GM12878 (cell line): Measurements from ENCODE around the gene ZNF213. TPM values are rescaled to one million over a fixed set of nuclear protein-coding genes. Genes with fewer than 3 reads are reported as not detected.

Experiments
- ATAC-seq: fragments of 200-7000 bp; cut with Tn5 transposase; 3 replicates; pipeline ENCODE4 v1.9.1; 2020; ENCODE audit warnings: mild to moderate bottlenecking, moderate library complexity
- BruUV-seq: library from RNA; stranded (reverse); fragments of 400-500 nt; replicated peaks from 2 replicates; lab custom pipeline; 2021; lab: Mats Ljungman, UMichigan
- CTCF ChIA-PET: fragments of 300-600 bp; sonication (Branson Sonifier 250); formaldehyde crosslinking; extraction: SDS; loops from one replicate; lab custom pipeline; 2021; ENCODE audit warnings: inconsistent platforms; lab: Yijun Ruan, JAX
- POLR2A ChIA-PET: fragments of 350-600 bp; formaldehyde crosslinking; extraction: SDS; loops from one replicate; lab custom pipeline; 2021; ENCODE audit warnings: inconsistent platforms; lab: Charles Lee
- RAD21 ChIA-PET: fragments of 300-600 bp; sonication (Branson Sonifier 250); formaldehyde crosslinking; loops from one replicate; lab custom pipeline; 2023; ENCODE audit warnings: antibody characterized with exemption; ENCODE audit not compliant: unreplicated experiment; lab: Charles Lee
- SMC1A ChIA-PET: fragments of 300-600 bp; sonication (Branson Sonifier 250); formaldehyde crosslinking; loops from one replicate; lab custom pipeline; 2023; ENCODE audit not compliant: unreplicated experiment, uncharacterized antibody; lab: Charles Lee
- DNase-seq: peaks from one replicate; pipeline ENCODE4 v3.0.0-alpha.2; 2011; ENCODE audit warnings: low read depth, low spot score
- FAIRE-seq: peaks from 3 replicates; lab custom pipeline; 2011; peaks lifted over from hg19 to GRCh38; lab: Jason Lieb, UNC
- H2AFZ ChIP-seq: 2 replicates; pipeline ENCODE4 v1.6.0; 2011; ENCODE audit warnings: low read depth, low read length, control low read depth; ENCODE audit not compliant: control insufficient read depth
- H3K27ac ChIP-seq: 2 replicates; pipeline ENCODE4 v1.5.1; 2011; ENCODE audit warnings: control low read depth; ENCODE audit not compliant: control insufficient read depth, insufficient read depth
- H3K27me3 ChIP-seq, 2 experiments: replicated peaks in 1 of 2; 2 replicates each; pipeline versions ENCODE4 v1.6.0 to v1.6.1; 2011; ENCODE audit warnings: low read length in 1 of 2; ENCODE audit not compliant: control insufficient read depth in 2 of 2, insufficient read depth in 2 of 2
- H3K36me3 ChIP-seq, 2 experiments: 2 replicates each; pipeline ENCODE4 v1.5.1; 2011; ENCODE audit warnings: low read length in 1 of 2; ENCODE audit not compliant: control insufficient read depth in 2 of 2, insufficient read depth in 2 of 2
- H3K4me1 ChIP-seq: 2 replicates; pipeline ENCODE4 v1.6.1; 2011; ENCODE audit warnings: mild to moderate bottlenecking, low read length, moderate library complexity, mixed read lengths; ENCODE audit not compliant: control insufficient read depth, insufficient read depth
- H3K4me2 ChIP-seq: 2 replicates; pipeline ENCODE4 v1.6.0; 2011; ENCODE audit warnings: control low read depth; ENCODE audit not compliant: control insufficient read depth, insufficient read depth
- H3K4me3 ChIP-seq: fragments of 200-600 bp; sonication (generic); 2 replicates; pipeline ENCODE4 v1.5.1; 2016
- H3K79me2 ChIP-seq: 2 replicates; pipeline ENCODE4 v1.6.0; 2011; ENCODE audit warnings: low read length; ENCODE audit not compliant: control insufficient read depth, insufficient read depth
- H3K9ac ChIP-seq: 2 replicates; pipeline ENCODE4 v1.8.0; 2011; ENCODE audit warnings: low read length, control low read depth, mixed read lengths; ENCODE audit not compliant: control insufficient read depth, insufficient read depth
- H3K9me3 ChIP-seq: replicated peaks from 3 replicates; pipeline ENCODE4 v1.5.1; 2011; ENCODE audit warnings: mild to moderate bottlenecking, low read length; ENCODE audit not compliant: control insufficient read depth, insufficient read depth
- H4K20me1 ChIP-seq: 2 replicates; pipeline ENCODE4 v1.6.0; 2011; ENCODE audit not compliant: control insufficient read depth, insufficient read depth
- CEBPB ChIP-seq, 2 experiments: fragments of 150-350 bp in 1 of 2; IDR thresholded peaks; 2 replicates each; pipeline ENCODE4 v1.6.1; 2012 to 2014; ENCODE audit warnings: low read depth in 2 of 2, low read length in 2 of 2, borderline replicate concordance in 1 of 2, inconsistent platforms in 1 of 2
- GABPA ChIP-seq: IDR thresholded peaks from 2 replicates; pipeline ENCODE4 v1.6.1; 2014; ENCODE audit warnings: antibody characterized with exemption, low read depth, mild to moderate bottlenecking, inconsistent platforms
- GATAD2B ChIP-seq: fragments of 450-650 bp; conservative IDR thresholded peaks from 2 replicates; pipeline ENCODE4 v1.6.1; 2017; ENCODE audit warnings: low read depth, mild to moderate bottlenecking, moderate library complexity
- IKZF1 ChIP-seq: fragments of 450-650 bp; conservative IDR thresholded peaks from 2 replicates; pipeline ENCODE4 v1.6.1; 2017; ENCODE audit warnings: antibody characterized with exemption, mild to moderate bottlenecking
- MXI1 ChIP-seq: fragments of 150-350 bp; IDR thresholded peaks from 2 replicates; pipeline ENCODE4 v1.6.1; 2011; ENCODE audit warnings: low read depth, mild to moderate bottlenecking, inconsistent platforms, low read length, improper control_type of control experiment
- MYC ChIP-seq: IDR thresholded peaks from 2 replicates; pipeline ENCODE4 v1.6.1; 2011; ENCODE audit warnings: mild to moderate bottlenecking, low read length, moderate library complexity, inconsistent platforms; ENCODE audit not compliant: insufficient read depth, insufficient replicate concordance, insufficient read length, severe bottlenecking
- NBN ChIP-seq: fragments of 450-650 bp; IDR thresholded peaks from 2 replicates; pipeline ENCODE4 v1.6.1; 2016
- POLR2A ChIP-seq: IDR thresholded peaks from 2 replicates; pipeline ENCODE4 v1.6.1; 2011; ENCODE audit warnings: low read depth, mild to moderate bottlenecking, low read length
- POU2F2 ChIP-seq: IDR thresholded peaks from 3 replicates; pipeline ENCODE4 v1.6.1; 2011; ENCODE audit warnings: low read depth, mild to moderate bottlenecking, low read length, borderline replicate concordance
- SMARCA5 ChIP-seq: fragments of 450-650 bp; IDR thresholded peaks from 2 replicates; pipeline ENCODE4 v1.6.1; 2017; ENCODE audit warnings: mild to moderate bottlenecking
- TARDBP ChIP-seq: IDR thresholded peaks from 2 replicates; pipeline ENCODE4 v1.6.1; 2016; ENCODE audit warnings: borderline replicate concordance
- WGBS: methylation state at CpG from one replicate; pipeline ENCODE4 v1.1.6; 2016; ENCODE audit warnings: low lambda C conversion rate; ENCODE audit not compliant: insufficient replicate concordance, insufficient coverage; ENCODE audit errors: missing lambda C conversion rate; 5-methylcytosine and 5-hydroxymethylcytosine counted together
- in situ Hi-C: fragments of 300-500 bp; cut with MboI; formaldehyde crosslinking; loops from 9 replicates; pipeline ENCODE4 v1.14.3; 2018; ENCODE audit warnings: mixed read lengths
- intact Hi-C: fragments of 100-400 bp; cut with micrococcal nuclease; formaldehyde crosslinking; loops from one replicate; pipeline ENCODE4 v1.14.2; 2022; ENCODE audit not compliant: unreplicated experiment
- polyA plus RNA-seq, 11 experiments: library from polyadenylated mRNA; depleted of rRNA in 4 of 11; unstranded in 6 of 11; stranded (reverse) in 5 of 11; fragments of >200 nt; fragmentation: Nextera tagmentation in 4 of 11; fragmentation: Illumina TruSeq in 1 of 11; extraction: Ambion mirVana in 4 of 11; extraction: Trizol in 1 of 11; gene quantifications; 1 replicate in 1 of 11; 2 replicates in 10 of 11; pipeline versions ENCODE4 v1.2.1 to v1.2.3, GENCODE V29; 2011 to 2016; ENCODE audit warnings: inconsistent platforms in 2 of 11, missing spikeins in 2 of 11, low read depth in 1 of 11
- total RNA-seq, 4 experiments: library from RNA; depleted of rRNA in 3 of 4; stranded (reverse); fragments of >200 nt in 3 of 4; fragmentation: Illumina TruSeq in 1 of 4; extraction: Trizol in 1 of 4; gene quantifications; 2 replicates each; pipeline versions ENCODE4 v1.2.1 to v1.2.3, GENCODE V29; 2013 to 2021
- TF ChIP-seq, protein P1 (sequence below): IDR thresholded peaks from 2 replicates; pipeline ENCODE4 v1.6.1; 2011; ENCODE audit warnings: borderline replicate concordance, low read depth, mild to moderate bottlenecking, moderate library complexity, mixed read lengths, low read length; ENCODE audit not compliant: insufficient read depth; ENCODE audit errors: extremely low read length
- TF ChIP-seq, protein P2 (sequence below): fragments of 450-650 bp; conservative IDR thresholded peaks from 2 replicates; pipeline ENCODE4 v1.6.1; 2017; ENCODE audit warnings: mild to moderate bottlenecking, moderate library complexity
- TF ChIP-seq, protein P3 (sequence below): fragments of 450-650 bp; IDR thresholded peaks from 2 replicates; pipeline ENCODE4 v1.6.1; 2017; ENCODE audit warnings: low read depth, mild to moderate bottlenecking, moderate library complexity

ZNF213 gene
- total and polyA plus RNA-seq, 10 of the 15 experiments (the other 5 are each of a cell fraction or from before 2014, with no cell fraction given), result 0.53 to 9.4 (median 1.1) TPM

DNA sequence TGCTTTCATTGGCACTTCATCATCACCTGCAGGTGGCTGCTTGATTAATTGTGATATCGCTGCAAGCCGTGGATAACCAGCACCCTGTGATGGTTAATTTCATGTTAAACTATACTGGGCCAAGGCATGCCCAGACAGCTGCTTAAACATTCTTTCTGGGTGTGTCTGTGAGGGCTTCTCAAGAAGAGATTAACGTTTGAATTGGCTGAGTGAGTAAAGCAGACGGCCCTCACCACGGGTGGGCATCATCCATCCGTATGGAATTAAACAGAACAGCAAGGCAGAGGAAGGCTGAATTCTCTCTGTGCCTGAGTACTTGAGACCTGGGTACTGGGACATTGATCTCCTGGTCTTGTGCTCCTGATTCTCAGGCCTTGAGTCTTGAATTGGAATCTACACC lies 7.1 kb upstream of the ZNF213 start (continued):
- no peak for TF ChIP-seq MYC
- TF ChIP-seq NBN, result no peak

DNA sequence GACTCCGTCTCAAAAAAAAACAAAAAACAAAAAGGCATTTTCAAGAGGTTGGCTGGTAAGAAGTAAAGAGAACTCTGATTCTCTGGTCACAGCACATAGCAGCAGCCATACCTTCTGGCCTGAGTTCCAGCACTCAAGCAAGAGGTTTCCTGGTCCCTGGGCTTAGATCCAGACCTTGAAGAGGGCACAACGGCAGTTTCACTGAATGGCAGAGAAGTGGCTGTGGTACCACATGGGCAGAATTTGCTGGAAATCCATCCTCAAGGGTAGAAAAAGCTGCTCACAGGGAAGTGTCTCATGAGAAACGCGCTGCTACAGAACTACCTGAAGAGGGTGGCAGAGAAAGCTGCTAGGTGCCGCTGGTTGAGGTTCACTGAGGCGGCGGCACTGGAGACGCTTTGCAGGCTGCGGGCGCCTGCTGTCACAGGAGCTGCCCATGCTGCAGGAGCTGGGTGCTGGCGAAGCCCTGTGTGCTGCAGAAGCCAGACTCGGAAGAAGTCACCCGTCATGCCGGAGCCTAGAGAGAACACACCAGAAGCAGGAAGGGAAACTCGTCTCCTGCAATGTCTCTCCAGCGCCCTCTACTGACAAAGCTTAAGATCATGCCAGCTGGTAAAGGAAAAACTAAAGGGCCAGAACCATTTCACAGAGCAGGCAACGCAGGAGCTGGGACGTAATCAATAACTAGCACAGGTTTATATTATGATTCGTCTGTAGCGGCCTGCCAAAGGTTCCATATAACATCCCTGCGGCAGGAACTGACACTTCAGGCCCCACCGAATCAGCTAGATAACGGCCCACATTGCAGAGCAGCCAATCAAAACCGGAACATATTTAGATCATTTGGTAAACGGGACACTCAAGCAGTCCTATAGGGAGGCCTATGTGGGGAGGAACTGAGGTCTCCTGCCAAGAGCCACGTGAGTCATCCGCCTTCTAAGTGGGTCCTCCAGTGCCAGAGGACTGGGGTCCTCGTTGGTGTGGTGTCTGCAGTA lies 5.4 kb upstream of the ZNF213 start:
- Histone ChIP-seq H3K36me3 (peaks cover 0 to 7% of the 10 kb centered on the region in 2 experiments; a peak in 1 of 4 replicates), H2AFZ (peak overlapping the region; percentile 72)
- in situ Hi-C loops, result loop anchor here (5.0 kb wide), 1 partner anchor 67 kb away; no protein-coding TSS in a partner anchor
- TF ChIP-seq POLR2A (peak; percentile 72), IKZF1 (0 out of 2 replicates have a peak, but pooled peaks have one; percentile 11), POU2F2 (0 out of 3 replicates have a peak, but pooled peaks have one; percentile 36), NBN (peak; percentile 61; the same call in 1 of the 2 replicates), MXI1 (peak; percentile 61), GABPA (peak; percentile 47; the same call in 1 of the 2 replicates), CEBPB (IDR thresholded peaks at IDR 0.05; ENCODE audit: borderline replicate concordance in 1 of 2, low read depth in 2 of 2, low read length in 2 of 2) (no peak), TARDBP (no peak; the same call in 1 of the 2 replicates), GATAD2B (peak; percentile 37; the same call in 1 of the 2 replicates), SMARCA5 (peak; percentile 87; the same call in 1 of the 2 replicates)
- TF ChIP-seq, protein P1, sequence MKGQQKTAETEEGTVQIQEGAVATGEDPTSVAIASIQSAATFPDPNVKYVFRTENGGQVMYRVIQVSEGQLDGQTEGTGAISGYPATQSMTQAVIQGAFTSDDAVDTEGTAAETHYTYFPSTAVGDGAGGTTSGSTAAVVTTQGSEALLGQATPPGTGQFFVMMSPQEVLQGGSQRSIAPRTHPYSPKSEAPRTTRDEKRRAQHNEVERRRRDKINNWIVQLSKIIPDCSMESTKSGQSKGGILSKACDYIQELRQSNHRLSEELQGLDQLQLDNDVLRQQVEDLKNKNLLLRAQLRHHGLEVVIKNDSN, result no peak
- TF ChIP-seq, protein P2, sequence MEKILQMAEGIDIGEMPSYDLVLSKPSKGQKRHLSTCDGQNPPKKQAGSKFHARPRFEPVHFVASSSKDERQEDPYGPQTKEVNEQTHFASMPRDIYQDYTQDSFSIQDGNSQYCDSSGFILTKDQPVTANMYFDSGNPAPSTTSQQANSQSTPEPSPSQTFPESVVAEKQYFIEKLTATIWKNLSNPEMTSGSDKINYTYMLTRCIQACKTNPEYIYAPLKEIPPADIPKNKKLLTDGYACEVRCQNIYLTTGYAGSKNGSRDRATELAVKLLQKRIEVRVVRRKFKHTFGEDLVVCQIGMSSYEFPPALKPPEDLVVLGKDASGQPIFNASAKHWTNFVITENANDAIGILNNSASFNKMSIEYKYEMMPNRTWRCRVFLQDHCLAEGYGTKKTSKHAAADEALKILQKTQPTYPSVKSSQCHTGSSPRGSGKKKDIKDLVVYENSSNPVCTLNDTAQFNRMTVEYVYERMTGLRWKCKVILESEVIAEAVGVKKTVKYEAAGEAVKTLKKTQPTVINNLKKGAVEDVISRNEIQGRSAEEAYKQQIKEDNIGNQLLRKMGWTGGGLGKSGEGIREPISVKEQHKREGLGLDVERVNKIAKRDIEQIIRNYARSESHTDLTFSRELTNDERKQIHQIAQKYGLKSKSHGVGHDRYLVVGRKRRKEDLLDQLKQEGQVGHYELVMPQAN, result peak; percentile 74
- TF ChIP-seq, protein P3, sequence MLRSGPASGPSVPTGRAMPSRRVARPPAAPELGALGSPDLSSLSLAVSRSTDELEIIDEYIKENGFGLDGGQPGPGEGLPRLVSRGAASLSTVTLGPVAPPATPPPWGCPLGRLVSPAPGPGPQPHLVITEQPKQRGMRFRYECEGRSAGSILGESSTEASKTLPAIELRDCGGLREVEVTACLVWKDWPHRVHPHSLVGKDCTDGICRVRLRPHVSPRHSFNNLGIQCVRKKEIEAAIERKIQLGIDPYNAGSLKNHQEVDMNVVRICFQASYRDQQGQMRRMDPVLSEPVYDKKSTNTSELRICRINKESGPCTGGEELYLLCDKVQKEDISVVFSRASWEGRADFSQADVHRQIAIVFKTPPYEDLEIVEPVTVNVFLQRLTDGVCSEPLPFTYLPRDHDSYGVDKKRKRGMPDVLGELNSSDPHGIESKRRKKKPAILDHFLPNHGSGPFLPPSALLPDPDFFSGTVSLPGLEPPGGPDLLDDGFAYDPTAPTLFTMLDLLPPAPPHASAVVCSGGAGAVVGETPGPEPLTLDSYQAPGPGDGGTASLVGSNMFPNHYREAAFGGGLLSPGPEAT, result peak; percentile 46; the same call in 1 of the 2 replicates

More for the DNA sequence above, 5.4 kb upstream of the ZNF213 start:
- POLR2A ChIA-PET, result interaction anchor here (0.7 to 2.6 kb wide), 15 partner anchors 8 to 85 kb away, joined by 3 to 12 read pairs (median 6); partner anchors contain the start of genes ZNF205 and ZSCAN10
- Histone ChIP-seq H3K4me1 (peaks cover 10% of the 10 kb centered on the region), H3K4me2 (peak overlapping the region; percentile 73), H3K9me3 (no peaks in the 10 kb centered on the region), H4K20me1 (no peaks in the 10 kb centered on the region), H3K4me3 (peak overlapping the region; percentile 70), H3K27me3 (no peaks in the 10 kb centered on the region), H3K9ac (peak overlapping the region; percentile 68), H3K79me2 (peaks cover 16% of the 10 kb centered on the region), H3K27ac (peak overlapping the region; percentile 69)
- no TSS peak for BruUV-seq
- intact Hi-C loops, result loop anchor here (1.0 to 2.0 kb wide), 3 partner anchors 35 to 98 kb away; no protein-coding TSS in a partner anchor
- ATAC-seq (peak; percentile 83), FAIRE-seq (peak; percentile 27), DNase-seq (no peak)
- RAD21 ChIA-PET, result interaction anchor here (0.8 to 5.5 kb wide), 22 partner anchors 9 to 397 kb away, joined by 3 to 72 read pairs (median 6); partner anchors contain the start of genes IL32, ZNF205 and ZSCAN10
- CTCF ChIA-PET, result interaction anchor here (0.6 to 9.4 kb wide), 34 partner anchors 9 to 331 kb away, joined by 3 to 396 read pairs (median 7); partner anchors contain the start of genes BICDL2, HCFC1R1, IL32 and THOC6
- SMC1A ChIA-PET, result interaction anchor here (0.6 to 4.6 kb wide), 29 partner anchors 12 to 340 kb away, joined by 3 to 67 read pairs (median 5); partner anchors contain the start of genes IL32 and ZSCAN10
- 10% methylated on average over 28 of the region's 28 CpGs for WGBS
